B cell (primary cell): ENCODE results near the gene DHRS11.

Experiments
- CTCF ChIP-seq: fragments of 200-600 bp; IDR thresholded peaks from one replicate; pipeline ENCODE4 v1.8.0; 2022; ENCODE audit warnings: antibody characterized with exemption, mild to moderate bottlenecking
- EZH2 ChIP-seq: IDR thresholded peaks from 2 replicates; pipeline ENCODE4 v1.6.1; 2012; ENCODE audit warnings: borderline replicate concordance, low read depth, mild to moderate bottlenecking, moderate library complexity, low read length; ENCODE audit not compliant: insufficient read depth, poor library complexity, severe bottlenecking

- TF ChIP-seq CTCF (no peak), EZH2 (peak; percentile 42)
These were observed 50.5 kb downstream of the DHRS11 start for GRCh38 chr17:36641877-36642845.
